Measurements from ENCODE around the gene NPBWR2.
"Not testable (repeated sequence)": the region's sequence is repeated elsewhere in the genome, so short reads cannot be mapped to it uniquely, and the experiment has no call there.

The NPBWR2 gene

GRCh38 chr20:64142590-64142989 lies 35.2 kb upstream of the NPBWR2 start:
- Histone ChIP-seq H3K27me3 (ENCODE audit: insufficient read depth, low read length) (peaks cover 6% of the 10 kb centered on the region; the same call in 1 of the 2 replicates), H3K4me3 (ENCODE audit: low read depth, low read length) (no peak overlapping the region), H3K27ac (ENCODE audit: low read depth, low read length) (no peak overlapping the region), H3K36me3 (ENCODE audit: insufficient read depth, low read length) (no peaks in the 10 kb centered on the region), H3K79me2 (ENCODE audit: control insufficient read depth, insufficient read depth, low read length, unreplicated experiment) (no peaks in the 10 kb centered on the region), H2AFZ (ENCODE audit: low read length, unreplicated experiment) (no peak overlapping the region), H3K4me1 (ENCODE audit: control insufficient read depth, insufficient read depth, low read length, unreplicated experiment) (no peaks in the 10 kb centered on the region)

GRCh38 chr20:64140956-64141355 lies 33.6 kb upstream of the NPBWR2 start:
- Histone ChIP-seq H3K4me1 (ENCODE audit: control insufficient read depth, insufficient read depth, low read length, unreplicated experiment) (no peaks in the 10 kb centered on the region), H3K79me2 (ENCODE audit: control insufficient read depth, insufficient read depth, low read length, unreplicated experiment) (no peaks in the 10 kb centered on the region), H3K27ac (ENCODE audit: low read depth, low read length) (no peak overlapping the region), H3K4me3 (ENCODE audit: low read depth, low read length) (no peak overlapping the region), H3K36me3 (ENCODE audit: insufficient read depth, low read length) (no peaks in the 10 kb centered on the region), H3K27me3 (ENCODE audit: insufficient read depth, low read length) (peaks cover 6% of the 10 kb centered on the region; the same call in 1 of the 2 replicates), H2AFZ (ENCODE audit: low read length, unreplicated experiment) (no peak overlapping the region)

- no peaks in the 10 kb centered on the region for H3K79me2 ChIP-seq (ENCODE audit: control insufficient read depth, insufficient read depth, low read length, unreplicated experiment)
- no peaks in the 10 kb centered on the region for H3K4me1 ChIP-seq (ENCODE audit: control insufficient read depth, insufficient read depth, low read length, unreplicated experiment)
- no peak overlapping the region for H2AFZ ChIP-seq (ENCODE audit: low read length, unreplicated experiment)
- no peak overlapping the region for H3K27ac ChIP-seq (ENCODE audit: low read depth, low read length)
- H3K4me3 ChIP-seq (ENCODE audit: low read depth, low read length) = no peak overlapping the region
- no peaks in the 10 kb centered on the region for H3K36me3 ChIP-seq (ENCODE audit: insufficient read depth, low read length)
- peaks cover 6% of the 10 kb centered on the region; the same call in 1 of the 2 replicates for H3K27me3 ChIP-seq (ENCODE audit: insufficient read depth, low read length)
Measured at GRCh38 chr20:64140061-64140931, 32.9 kb upstream of the NPBWR2 start.

GRCh38 chr20:64139199-64140060 lies 32.1 kb upstream of the NPBWR2 start:
- Histone ChIP-seq H3K79me2 (ENCODE audit: control insufficient read depth, insufficient read depth, low read length, unreplicated experiment) (no peaks in the 10 kb centered on the region), H3K4me1 (ENCODE audit: control insufficient read depth, insufficient read depth, low read length, unreplicated experiment) (no peaks in the 10 kb centered on the region), H3K4me3 (ENCODE audit: low read depth, low read length) (no peak overlapping the region), H2AFZ (ENCODE audit: low read length, unreplicated experiment) (no peak overlapping the region), H3K27me3 (ENCODE audit: insufficient read depth, low read length) (peaks cover 6% of the 10 kb centered on the region; the same call in 1 of the 2 replicates), H3K27ac (ENCODE audit: low read depth, low read length) (no peak overlapping the region), H3K36me3 (ENCODE audit: insufficient read depth, low read length) (no peaks in the 10 kb centered on the region)

- Histone ChIP-seq H3K27ac (ENCODE audit: low read depth, low read length) (no peak overlapping the region), H3K27me3 (ENCODE audit: insufficient read depth, low read length) (peaks cover 6% of the 10 kb centered on the region; the same call in 1 of the 2 replicates), H3K4me1 (ENCODE audit: control insufficient read depth, insufficient read depth, low read length, unreplicated experiment) (no peaks in the 10 kb centered on the region), H3K4me3 (ENCODE audit: low read depth, low read length) (no peak overlapping the region), H3K36me3 (ENCODE audit: insufficient read depth, low read length) (no peaks in the 10 kb centered on the region), H2AFZ (ENCODE audit: low read length, unreplicated experiment) (no peak overlapping the region), H3K79me2 (ENCODE audit: control insufficient read depth, insufficient read depth, low read length, unreplicated experiment) (no peaks in the 10 kb centered on the region)
Measured at GRCh38 chr20:64138276-64138815, 31.0 kb upstream of the NPBWR2 start.

GRCh38 chr20:64137598-64138031 lies 30.2 kb upstream of the NPBWR2 start:
- H3K79me2 ChIP-seq (ENCODE audit: control insufficient read depth, insufficient read depth, low read length, unreplicated experiment) = no peaks in the 10 kb centered on the region
- H3K4me3 ChIP-seq (ENCODE audit: low read depth, low read length) = no peak overlapping the region
- H3K27me3 ChIP-seq (ENCODE audit: insufficient read depth, low read length) = peaks cover 6% of the 10 kb centered on the region; the same call in 1 of the 2 replicates
- no peak overlapping the region for H2AFZ ChIP-seq (ENCODE audit: low read length, unreplicated experiment)
- H3K27ac ChIP-seq (ENCODE audit: low read depth, low read length) = no peak overlapping the region
- no peaks in the 10 kb centered on the region for H3K4me1 ChIP-seq (ENCODE audit: control insufficient read depth, insufficient read depth, low read length, unreplicated experiment)
- H3K36me3 ChIP-seq (ENCODE audit: insufficient read depth, low read length) = no peaks in the 10 kb centered on the region

- peaks cover 6% of the 10 kb centered on the region; the same call in 1 of the 2 replicates for H3K27me3 ChIP-seq (ENCODE audit: insufficient read depth, low read length)
- no peak overlapping the region for H3K4me3 ChIP-seq (ENCODE audit: low read depth, low read length)
- H3K79me2 ChIP-seq (ENCODE audit: control insufficient read depth, insufficient read depth, low read length, unreplicated experiment) = no peaks in the 10 kb centered on the region
- no peak overlapping the region for H3K27ac ChIP-seq (ENCODE audit: low read depth, low read length)
- no peaks in the 10 kb centered on the region for H3K36me3 ChIP-seq (ENCODE audit: insufficient read depth, low read length)
- H3K4me1 ChIP-seq (ENCODE audit: control insufficient read depth, insufficient read depth, low read length, unreplicated experiment) = no peaks in the 10 kb centered on the region
- no peak overlapping the region for H2AFZ ChIP-seq (ENCODE audit: low read length, unreplicated experiment)
Measured at GRCh38 chr20:64136004-64136710, 28.8 kb upstream of the NPBWR2 start.

GRCh38 chr20:64134744-64135143 lies 27.4 kb upstream of the NPBWR2 start:
- not testable (repeated sequence) for H3K79me2 ChIP-seq (ENCODE audit: control insufficient read depth, insufficient read depth, low read length, unreplicated experiment); H3K27me3 ChIP-seq (ENCODE audit: insufficient read depth, low read length); H3K36me3 ChIP-seq (ENCODE audit: insufficient read depth, low read length); H3K4me1 ChIP-seq (ENCODE audit: control insufficient read depth, insufficient read depth, low read length, unreplicated experiment); H3K27ac ChIP-seq (ENCODE audit: low read depth, low read length); H2AFZ ChIP-seq (ENCODE audit: low read length, unreplicated experiment); H3K4me3 ChIP-seq (ENCODE audit: low read depth, low read length)

- no peak overlapping the region for H2AFZ ChIP-seq (ENCODE audit: low read length, unreplicated experiment)
- H3K79me2 ChIP-seq (ENCODE audit: control insufficient read depth, insufficient read depth, low read length, unreplicated experiment) = no peaks in the 10 kb centered on the region
- H3K4me3 ChIP-seq (ENCODE audit: low read depth, low read length) = no peak overlapping the region
- no peak overlapping the region for H3K27ac ChIP-seq (ENCODE audit: low read depth, low read length)
- no peaks in the 10 kb centered on the region for H3K27me3 ChIP-seq (ENCODE audit: insufficient read depth, low read length)
- no peaks in the 10 kb centered on the region for H3K4me1 ChIP-seq (ENCODE audit: control insufficient read depth, insufficient read depth, low read length, unreplicated experiment)
- no peaks in the 10 kb centered on the region for H3K36me3 ChIP-seq (ENCODE audit: insufficient read depth, low read length)
Measured at GRCh38 chr20:64133951-64134407, 26.6 kb upstream of the NPBWR2 start.

- peaks cover 7% of the 10 kb centered on the region for H3K27me3 ChIP-seq (ENCODE audit: insufficient read depth, low read length)
- no peak overlapping the region for H3K4me3 ChIP-seq (ENCODE audit: low read depth, low read length)
- H3K27ac ChIP-seq (ENCODE audit: low read depth, low read length) = no peak overlapping the region
- H2AFZ ChIP-seq (ENCODE audit: low read length, unreplicated experiment) = no peak overlapping the region
- no peaks in the 10 kb centered on the region for H3K4me1 ChIP-seq (ENCODE audit: control insufficient read depth, insufficient read depth, low read length, unreplicated experiment)
- H3K79me2 ChIP-seq (ENCODE audit: control insufficient read depth, insufficient read depth, low read length, unreplicated experiment) = no peaks in the 10 kb centered on the region
- no peaks in the 10 kb centered on the region for H3K36me3 ChIP-seq (ENCODE audit: insufficient read depth, low read length)
Measured at GRCh38 chr20:64131406-64131805, 24.0 kb upstream of the NPBWR2 start.
